Measurements from ENCODE around the gene ATP11A. TPM values are rescaled to one million over a fixed set of nuclear protein-coding genes. Genes with fewer than 3 reads are reported as not detected.

Gene ATP11A
- total RNA-seq, 2 donors from 2014 or later: 33.1 to 53.7 TPM

DNA sequence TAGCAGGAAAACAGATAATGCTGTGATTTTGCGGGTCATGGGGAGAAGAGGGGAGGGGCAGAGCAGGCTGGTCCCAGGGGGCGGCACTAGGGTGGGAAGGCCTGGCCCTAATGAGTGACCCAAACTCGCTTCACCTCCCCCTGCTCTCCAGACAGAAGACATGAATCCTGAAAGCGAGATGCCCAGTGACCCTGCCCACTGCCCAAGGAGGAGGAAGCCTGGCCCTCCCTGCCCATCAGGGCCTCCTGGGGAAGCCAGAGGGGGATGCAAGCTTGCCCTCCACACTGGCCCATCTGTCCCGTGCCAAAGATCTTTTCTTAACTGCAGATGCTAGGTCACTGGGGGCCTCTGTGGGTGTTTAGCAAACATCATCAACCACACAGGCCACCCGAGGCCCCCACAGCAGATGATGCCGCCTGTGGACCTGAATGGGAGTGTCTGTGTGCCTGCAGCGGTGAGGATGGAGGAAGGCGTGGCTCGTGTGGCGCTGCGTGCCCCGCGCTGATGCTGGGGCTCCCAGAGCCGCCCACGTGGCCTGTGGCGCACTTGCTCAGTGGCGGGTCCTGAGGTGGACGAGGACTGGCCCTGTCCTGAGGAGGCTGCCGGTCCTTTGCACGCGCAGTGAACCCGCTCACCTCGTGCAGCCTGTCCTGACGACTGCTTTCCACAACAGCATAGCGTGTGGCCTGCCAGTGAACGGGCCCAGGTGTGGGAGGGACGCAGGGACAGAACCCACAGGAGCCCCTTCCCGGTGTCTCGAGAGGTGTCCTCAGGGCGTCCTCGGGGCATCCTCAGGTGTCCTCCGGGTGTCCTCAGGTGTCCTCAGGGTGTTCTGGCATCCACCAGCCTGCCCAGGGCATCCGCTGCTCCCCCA lies 198.6 kb downstream of the ATP11A start:
- peaks cover 0 to 5% of the 10 kb centered on the region in 2 donors for H3K36me3 Mint-ChIP-seq
- H3K27ac Mint-ChIP-seq: peak overlapping the region; percentile 29 to 77
- ATAC-seq (no peak), DNase-seq (ENCODE audit: low spot score in 2 of 2) (no peak)
- H3K9me3 Mint-ChIP-seq: no peaks in the 10 kb centered on the region

DNA sequence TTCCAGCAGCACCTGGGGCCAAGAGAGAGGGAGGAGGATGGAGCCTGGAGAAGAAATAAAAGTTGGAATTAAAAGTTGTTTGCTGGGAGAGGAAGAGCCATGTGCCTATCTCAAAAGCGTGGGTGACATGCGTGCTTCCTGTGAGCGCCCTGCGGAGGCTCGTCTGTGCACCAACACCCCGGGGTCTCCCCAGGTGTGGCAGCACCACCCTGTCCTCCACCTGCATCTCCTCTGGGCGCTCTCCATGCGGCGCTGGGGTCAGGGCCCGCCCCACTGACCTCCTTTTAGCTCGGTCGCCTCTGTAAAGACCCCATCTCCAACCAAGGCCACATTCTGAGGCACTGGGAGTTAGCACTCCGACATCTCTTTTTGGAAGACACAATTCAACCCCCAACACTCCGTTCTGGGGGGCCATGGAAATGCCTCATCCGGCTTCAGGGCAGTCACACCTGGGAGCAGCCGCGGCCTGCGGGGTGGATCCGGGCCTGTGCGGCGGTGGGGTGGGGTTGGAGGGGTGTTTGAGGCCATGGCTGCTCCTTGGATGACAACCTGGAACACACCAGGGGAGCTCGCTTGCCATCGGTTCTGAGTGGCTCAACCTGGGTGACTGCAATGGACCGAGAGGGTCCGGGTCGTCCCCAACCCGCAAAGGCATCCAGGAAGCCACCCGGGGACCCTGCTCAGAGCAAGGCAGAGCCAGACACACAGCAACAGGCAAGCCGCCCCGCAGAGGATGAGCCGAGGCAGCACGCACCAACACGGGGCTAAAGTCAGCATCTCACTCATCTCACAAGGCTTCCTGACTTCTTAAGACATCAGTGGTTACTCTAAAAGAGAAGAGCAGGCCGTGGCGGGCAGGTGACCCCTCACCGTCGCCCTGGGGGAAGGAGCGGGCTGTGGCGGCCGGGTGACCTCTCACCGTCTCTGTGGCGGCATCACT lies 199.8 kb downstream of the ATP11A start:
- DNase-seq (ENCODE audit: low spot score in 2 of 2) (no peak), ATAC-seq (no peak)
- peaks cover 0 to 5% of the 10 kb centered on the region in 2 donors for H3K36me3 Mint-ChIP-seq
- H3K9me3 Mint-ChIP-seq: no peaks in the 10 kb centered on the region
- peak overlapping the region in 1 of 2 donors; percentile 82 for H3K27ac Mint-ChIP-seq

DNA sequence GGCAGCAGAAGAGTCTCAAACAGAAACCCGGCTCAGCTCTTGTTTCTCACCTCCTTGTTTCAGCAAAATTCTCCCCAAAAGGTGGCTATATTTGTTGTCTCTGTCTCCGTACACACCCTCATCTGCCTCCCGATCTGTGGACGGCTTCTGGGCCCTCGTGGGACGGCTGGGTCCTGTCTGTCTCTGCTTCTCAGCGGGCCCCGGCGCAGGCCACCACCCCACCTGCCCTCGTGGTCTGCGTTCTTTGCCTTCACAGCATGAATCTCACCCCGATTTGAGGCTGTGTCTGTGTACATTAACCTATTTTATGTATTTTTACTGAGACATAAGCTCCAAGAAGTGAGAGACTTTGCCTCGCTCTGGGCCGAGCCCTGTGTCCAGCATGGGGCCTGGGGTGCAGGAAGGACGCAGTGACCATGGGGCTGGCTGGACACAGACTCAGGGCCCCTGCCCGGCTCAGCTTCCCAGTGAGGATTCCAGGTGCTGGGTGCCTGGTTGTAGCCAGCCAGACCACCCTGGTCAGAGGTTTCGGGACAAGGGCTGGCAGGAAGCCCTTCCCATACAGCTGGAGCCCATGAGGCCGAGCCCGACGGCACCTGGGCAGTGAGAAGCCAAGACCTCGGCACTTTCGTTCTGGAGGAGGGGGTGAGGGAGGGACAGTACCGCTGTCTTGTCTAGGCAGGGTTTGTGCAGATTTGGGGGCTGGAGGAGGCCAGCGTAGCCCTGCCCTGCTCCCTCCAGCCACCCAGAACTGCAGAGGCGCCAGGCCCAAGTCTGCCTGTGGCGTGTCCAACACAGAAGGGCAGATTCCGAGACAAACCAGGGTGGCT lies 200.7 kb downstream of the ATP11A start:
- H3K27ac Mint-ChIP-seq: peak overlapping the region in 1 of 2 donors; percentile 65
- no peaks in the 10 kb centered on the region for H3K9me3 Mint-ChIP-seq
- ATAC-seq: no peak
- H3K36me3 Mint-ChIP-seq: no peaks in the 10 kb centered on the region
- DNase-seq (ENCODE audit: low spot score in 2 of 2): no peak

DNA sequence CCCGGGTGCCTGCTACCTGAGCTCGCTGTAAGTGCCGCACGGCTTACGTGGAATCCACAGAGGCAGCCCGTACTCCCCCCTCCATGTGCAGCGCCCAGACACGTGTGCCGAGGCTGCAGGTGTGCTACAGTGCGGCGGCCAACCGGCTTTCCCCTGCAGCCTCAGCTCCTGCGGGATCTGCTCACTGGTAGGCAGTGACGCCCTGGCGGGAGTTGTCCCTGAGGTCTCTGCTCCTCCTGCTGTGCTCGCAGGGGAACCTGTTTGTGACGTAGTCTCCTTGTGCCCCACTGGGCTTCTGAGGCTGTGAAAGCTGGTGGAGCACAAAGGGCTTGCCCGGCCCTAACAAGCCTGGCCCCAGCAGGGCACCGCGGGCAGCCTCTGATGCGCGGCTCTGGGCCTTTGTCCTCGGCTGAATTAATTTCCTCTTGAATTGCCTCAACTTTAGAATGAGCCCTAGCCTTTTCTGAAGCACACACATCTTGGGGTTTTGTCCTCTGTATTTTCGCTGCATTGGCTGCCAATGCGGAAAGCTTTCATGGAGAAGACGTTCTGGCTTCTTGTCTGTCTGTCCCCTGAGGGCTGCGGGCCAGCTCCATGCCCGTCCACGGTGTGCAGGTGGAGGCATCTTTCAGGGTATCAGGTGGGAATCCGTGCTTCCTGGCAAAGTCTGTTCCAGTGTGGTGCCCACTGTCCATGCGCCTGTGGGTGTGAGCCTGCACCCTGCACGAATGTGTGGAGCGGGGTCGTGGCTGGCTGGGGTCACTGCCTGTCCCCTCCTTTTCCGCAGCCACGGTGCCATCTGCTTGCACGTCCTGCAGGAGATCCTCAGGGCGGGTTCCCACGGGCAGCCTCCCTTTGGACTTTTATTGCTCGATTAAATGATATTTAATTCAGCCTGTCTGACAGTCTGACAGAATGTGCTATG lies 201.9 kb downstream of the ATP11A start:
- no peak for DNase-seq (ENCODE audit: low spot score in 2 of 2)
- H3K9me3 Mint-ChIP-seq: no peaks in the 10 kb centered on the region
- H3K36me3 Mint-ChIP-seq: no peaks in the 10 kb centered on the region
- no peak overlapping the region for H3K27ac Mint-ChIP-seq
- ATAC-seq: no peak

DNA sequence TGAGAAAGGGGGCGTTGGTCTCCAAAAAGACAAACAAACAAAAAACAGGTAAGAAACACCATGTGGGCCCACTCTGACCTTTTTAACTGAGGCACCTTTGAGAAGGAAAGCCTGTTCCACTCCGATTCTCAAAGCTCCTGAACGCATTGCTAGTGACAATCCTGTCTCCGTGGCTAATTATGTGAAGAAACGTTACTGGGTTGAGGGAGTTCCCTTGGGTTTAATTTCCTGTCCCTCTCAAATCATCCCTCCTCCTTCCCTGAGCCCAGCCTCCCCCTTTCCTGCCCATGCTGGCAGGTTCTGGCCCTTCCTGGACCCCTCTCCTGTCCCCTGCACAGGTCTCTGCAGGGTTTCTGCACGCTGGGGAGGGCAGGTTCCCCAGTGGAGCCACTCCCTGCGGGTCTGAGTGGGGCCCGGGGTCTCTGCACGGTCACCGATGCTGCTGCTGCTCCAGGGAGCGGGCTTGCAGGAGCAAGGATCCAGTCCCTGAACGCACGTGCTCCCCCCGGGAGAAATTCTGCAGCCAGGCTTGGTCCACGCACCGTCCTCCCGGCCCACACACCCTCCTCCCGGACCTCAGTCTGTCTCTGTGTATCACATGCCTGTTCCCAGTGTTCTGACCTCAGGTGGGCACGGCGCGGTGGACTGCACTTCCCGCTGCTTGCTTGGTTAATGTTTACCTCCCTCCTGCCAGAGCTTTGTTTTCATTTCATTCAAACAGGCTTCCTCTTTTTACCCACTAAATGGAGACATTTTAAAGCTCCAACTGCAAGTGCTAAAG lies 202.8 kb downstream of the ATP11A start:
- DNase-seq (ENCODE audit: low spot score in 2 of 2): no peak
- ATAC-seq: no peak
- Mint-ChIP-seq H3K36me3 (no peaks in the 10 kb centered on the region), H3K9me3 (no peaks in the 10 kb centered on the region), H3K27ac (no peak overlapping the region)

DNA sequence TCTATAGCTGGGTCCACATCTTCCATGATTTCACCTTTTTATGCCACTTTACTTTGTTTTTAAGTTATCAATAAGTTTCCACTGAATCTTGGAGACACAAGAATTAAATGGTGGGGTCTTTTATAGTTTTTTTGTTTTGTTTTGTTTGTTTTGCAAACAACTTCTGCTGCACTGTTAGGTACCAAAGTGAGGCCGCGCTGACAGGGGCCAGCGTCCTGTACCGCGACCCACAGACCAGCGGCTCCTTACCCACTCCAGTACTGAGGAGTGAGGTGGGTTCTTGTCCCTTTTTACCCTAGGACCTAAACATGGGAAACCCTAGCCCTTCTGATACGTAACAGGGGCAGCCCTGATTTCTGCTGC lies 203.3 kb downstream of the ATP11A start:
- Mint-ChIP-seq H3K9me3 (no peaks in the 10 kb centered on the region), H3K36me3 (no peaks in the 10 kb centered on the region), H3K27ac (no peak overlapping the region)
- no peak for ATAC-seq
- no peak for DNase-seq (ENCODE audit: low spot score in 2 of 2)

DNA sequence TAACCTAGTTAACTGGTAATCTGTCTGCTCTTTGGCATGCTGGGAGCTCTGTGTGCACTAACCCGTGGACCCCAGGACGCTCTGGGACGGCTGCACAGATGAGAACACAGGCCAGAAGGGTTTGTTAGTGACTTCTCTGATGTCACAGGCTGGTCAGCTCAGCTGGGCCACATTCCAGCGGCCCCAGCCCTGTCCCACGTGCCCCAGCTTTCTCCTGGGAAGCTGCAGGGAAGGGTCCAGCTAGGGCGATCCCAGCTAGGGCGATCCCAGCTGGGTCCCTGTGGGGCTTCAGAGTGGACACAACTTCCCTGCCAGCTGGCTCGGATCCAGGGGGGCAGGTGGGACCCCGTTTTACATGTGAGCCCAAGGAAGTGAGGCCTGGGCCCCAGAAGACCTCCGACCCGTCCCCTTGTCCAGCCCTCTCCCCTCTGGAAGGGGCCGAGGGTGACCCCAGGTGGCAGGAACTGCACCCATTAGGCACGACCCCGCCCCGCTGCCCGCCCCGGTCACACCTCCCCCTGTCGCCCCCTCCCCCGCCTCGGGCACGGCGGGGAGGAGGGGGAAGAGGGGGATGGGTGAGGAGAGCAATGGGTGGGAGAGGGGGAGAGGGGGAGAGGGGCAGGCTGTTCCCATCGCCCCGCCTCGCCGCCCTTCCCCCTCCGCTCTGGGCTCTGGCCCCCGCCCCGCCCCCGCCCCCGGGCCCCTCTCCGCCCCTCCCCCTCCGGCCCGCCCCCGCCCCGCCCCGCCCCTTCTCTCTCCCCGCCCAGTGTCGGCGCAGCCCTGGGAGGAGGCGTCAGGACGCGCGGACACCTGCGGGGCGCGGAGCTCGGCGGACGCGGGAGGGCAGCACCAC lies 204.0 kb downstream of the ATP11A start:
- no peak overlapping the region for H3K27ac Mint-ChIP-seq
- H3K36me3 Mint-ChIP-seq: no peaks in the 10 kb centered on the region
- H3K9me3 Mint-ChIP-seq: no peaks in the 10 kb centered on the region
- DNase-seq (ENCODE audit: low spot score in 2 of 2): peak in 1 of 2 donors; percentile 42
- ATAC-seq: peak; percentile 70 to 77

DNA sequence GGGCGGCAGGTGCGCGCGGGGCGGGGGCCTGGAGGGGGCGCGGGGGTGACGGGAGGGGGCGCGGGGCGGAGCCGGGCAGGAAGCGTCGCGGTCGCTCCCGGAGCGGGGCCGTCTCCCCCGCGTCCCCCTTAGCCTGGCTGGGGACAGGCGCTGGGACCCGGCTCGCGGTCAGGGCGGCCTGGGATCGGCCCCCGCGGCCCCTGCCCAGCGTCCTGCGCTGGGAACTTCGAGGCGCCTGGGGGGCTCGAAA lies 204.5 kb downstream of the ATP11A start:
- ATAC-seq (no peak), DNase-seq (ENCODE audit: low spot score in 2 of 2) (no peak)
- H3K27ac Mint-ChIP-seq: no peak overlapping the region
- no peaks in the 10 kb centered on the region for H3K36me3 Mint-ChIP-seq
- H3K9me3 Mint-ChIP-seq: no peaks in the 10 kb centered on the region

DNA sequence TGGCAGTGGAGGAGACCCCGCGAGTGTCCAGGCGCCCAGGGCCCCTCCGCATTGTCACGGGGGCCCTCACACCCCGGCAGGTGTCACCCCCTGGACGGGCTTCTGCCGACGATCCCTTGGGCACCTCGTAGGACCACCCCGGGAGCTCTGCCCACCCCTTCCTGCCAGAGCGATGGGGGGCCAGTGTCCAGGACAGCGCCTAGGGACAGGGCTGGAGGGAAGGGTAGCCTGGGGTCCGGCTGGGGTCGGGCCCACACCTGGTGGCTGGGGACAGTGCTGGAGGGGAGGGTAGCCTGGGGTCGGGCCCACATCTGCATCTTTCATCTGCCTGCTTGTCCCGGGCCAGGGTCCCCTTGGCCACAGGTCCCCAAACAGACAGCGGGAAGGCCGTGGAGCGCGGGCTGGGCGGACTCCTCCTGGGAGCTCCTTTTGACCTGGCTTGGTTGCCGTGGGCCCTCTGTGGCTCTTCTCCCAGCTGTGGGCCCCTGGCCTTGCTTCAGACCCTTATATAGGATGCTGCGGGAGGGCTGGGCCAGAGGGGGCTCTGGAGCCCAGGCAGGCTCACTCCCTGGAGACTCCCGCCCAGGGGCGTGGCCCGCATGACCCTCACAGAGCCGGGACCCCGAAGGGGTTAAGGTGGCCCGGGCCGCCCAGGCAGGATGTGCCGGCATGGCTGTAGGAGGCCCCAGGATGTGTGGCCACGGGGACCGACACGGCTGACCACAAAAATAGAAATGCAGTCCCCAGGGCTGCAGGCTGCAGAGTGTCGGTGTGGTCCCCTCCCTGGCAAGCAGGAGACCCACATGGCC lies 205.0 kb downstream of the ATP11A start:
- Mint-ChIP-seq H3K9me3 (no peaks in the 10 kb centered on the region), H3K27ac (no peak overlapping the region), H3K36me3 (no peaks in the 10 kb centered on the region)
- DNase-seq (ENCODE audit: low spot score in 2 of 2): no peak
- peak in 1 of 2 donors; percentile 20 for ATAC-seq

DNA sequence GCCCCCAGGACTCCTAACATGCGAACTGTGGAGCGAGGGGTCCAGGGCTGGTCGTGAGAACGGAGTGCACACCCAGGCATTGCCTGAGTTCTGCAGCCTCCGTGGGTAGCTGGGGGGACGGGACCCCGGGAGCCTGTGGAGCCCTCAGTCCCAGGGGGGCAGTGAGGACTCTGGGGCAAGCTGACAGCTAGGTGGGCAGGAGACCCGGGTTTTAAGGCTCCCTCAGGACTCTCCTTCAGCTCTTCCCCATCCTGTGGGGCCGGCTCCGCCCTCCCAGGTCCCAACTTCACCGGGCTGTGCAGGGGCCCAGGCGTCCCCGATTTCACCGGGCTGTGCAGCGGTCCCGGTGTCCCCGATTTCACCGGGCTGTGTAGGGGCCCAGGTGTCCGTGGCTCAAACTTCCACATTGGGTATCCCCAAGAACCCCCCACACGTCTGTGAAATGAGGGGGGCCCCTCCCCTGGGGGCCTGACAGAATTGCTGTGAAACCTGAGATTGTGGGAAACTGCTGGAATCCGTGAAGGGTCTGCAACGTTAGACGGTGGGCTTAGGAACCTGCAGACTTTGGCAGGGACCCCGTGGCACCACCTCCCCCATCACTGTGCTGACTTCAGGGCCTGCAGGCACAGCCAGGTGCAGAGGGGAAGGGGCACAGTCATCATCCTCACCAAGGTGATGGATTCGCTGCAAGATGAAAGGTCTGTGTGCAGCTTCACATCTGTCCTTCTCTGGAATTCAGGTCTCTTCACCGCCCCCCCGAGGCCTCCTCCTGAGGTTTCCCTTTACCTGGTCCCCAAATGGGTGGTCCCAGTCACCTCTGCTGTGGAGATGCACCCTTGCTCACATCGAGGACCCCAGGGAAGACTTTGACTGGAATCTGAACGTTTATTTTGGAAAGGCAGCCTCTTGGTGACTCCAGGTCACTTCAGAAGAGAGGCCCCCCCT lies 206.0 kb downstream of the ATP11A start:
- no peak overlapping the region for H3K27ac Mint-ChIP-seq
- H3K9me3 Mint-ChIP-seq: no peaks in the 10 kb centered on the region
- ATAC-seq (no peak), DNase-seq (ENCODE audit: low spot score in 2 of 2) (no peak)
- no peaks in the 10 kb centered on the region for H3K36me3 Mint-ChIP-seq

DNA sequence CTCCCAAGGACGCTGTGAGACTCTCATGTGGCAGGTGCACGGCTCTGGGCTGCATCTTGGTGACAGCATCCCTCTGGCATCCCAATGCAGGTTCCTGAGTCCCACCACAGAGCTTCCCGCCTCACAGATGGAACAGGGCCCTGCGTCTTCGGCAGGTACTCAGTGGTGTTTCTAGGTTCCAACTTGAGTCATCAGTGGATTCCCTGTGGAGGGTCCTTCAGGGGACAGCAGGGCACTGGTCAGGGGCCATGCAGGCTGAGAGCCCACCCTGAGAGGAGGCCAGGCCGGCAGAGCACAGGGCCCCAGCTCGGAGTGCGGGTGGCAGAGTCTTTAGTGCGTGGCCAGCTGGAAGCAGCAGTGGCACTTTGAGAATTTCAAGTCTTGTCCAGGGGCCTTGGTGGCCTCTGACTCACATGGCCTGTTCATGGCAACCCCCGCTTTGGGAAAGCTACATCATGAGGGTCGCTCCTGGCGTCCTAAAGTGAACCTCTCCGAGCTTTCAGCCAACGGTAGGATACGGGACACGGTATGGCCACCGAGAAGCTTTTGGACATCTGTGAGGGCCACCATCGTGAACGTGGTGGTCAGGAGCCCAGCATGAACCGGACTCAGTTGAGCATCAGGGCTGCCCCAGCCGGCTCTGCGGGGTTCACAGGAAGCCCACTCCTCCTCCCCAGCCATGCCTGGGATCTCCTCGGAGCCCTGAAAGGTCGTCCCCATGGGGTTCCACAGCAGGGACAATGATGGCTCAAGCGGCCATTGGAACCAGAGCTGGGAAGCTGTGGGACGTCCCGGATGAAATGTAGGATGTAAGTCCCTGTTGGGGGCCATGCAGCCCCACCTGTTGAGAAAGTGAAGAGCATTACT lies 207.1 kb downstream of the ATP11A start:
- DNase-seq (ENCODE audit: low spot score in 2 of 2) (no peak), ATAC-seq (no peak)
- Mint-ChIP-seq H3K9me3 (no peaks in the 10 kb centered on the region), H3K27ac (no peak overlapping the region), H3K36me3 (no peaks in the 10 kb centered on the region)

DNA sequence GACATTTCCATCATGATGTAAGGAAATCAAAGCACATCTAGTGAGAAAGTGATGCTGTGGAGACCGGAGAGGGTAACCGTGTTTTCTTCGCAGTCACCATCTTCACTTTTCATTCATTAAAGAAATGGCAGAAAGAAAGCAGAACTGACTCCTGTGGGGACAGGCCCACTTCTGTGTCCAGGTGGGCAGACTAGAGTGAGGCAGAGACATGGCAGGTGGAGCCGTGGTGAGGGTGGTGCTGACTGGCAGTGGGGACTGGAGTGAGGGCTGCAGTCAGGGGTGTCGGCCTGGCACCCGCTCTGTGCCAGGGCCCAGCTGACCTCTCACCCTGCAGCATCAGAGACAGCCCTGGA lies 207.7 kb downstream of the ATP11A start:
- no peak for ATAC-seq
- no peaks in the 10 kb centered on the region for H3K36me3 Mint-ChIP-seq

More for the DNA sequence above, 207.7 kb downstream of the ATP11A start:
- no peak overlapping the region for H3K27ac Mint-ChIP-seq
- DNase-seq (ENCODE audit: low spot score in 2 of 2): no peak
- no peaks in the 10 kb centered on the region for H3K9me3 Mint-ChIP-seq

All from activated naive CD4-positive, alpha-beta T cell treated with anti-CD3 and anti-CD28 coated beads, Interleukin-2, amount 50 U/mL, for 72 hours (primary cell).